ENCODE results near the gene RASA1. TPM values are rescaled to one million over a fixed set of nuclear protein-coding genes. Genes with fewer than 3 reads are reported as not detected.

Gene RASA1
- total and polyA plus RNA-seq, 12 donors = 8.7 to 32.7 (median 24.4) TPM

GRCh38 chr5:87361536-87362213 lies 94.0 kb downstream of the RASA1 start:
- H3K4me3 ChIP-seq = no peak overlapping the region
- no peaks in the 10 kb centered on the region for H3K27me3 ChIP-seq
- H3K4me1 ChIP-seq (replicated peaks in 1 of 2) = peaks cover 0 to 6% of the 10 kb centered on the region in 2 donors
- TF ChIP-seq CTCF (IDR thresholded peaks at IDR 0.05) (no peak), POLR2A (IDR thresholded peaks at IDR 0.05) (no peak)
- intact Hi-C loops (cut with DNase I) = no loop called here
- WGBS, 4 donors = 92 to 100% (median 96%) methylated on average over 1 of the region's 1 CpG
- DNase-seq = no peak
- peaks cover 0 to 3% of the 10 kb centered on the region in 2 donors for H3K36me3 ChIP-seq (replicated peaks in 1 of 2)
- no peaks in the 10 kb centered on the region for H3K9me3 ChIP-seq (replicated peaks in 1 of 3)
- H3K27ac ChIP-seq = no peak overlapping the region

GRCh38 chr5:87367243-87367642 lies 99.6 kb downstream of the RASA1 start:
- no peaks in the 10 kb centered on the region for H3K9me3 ChIP-seq (replicated peaks in 1 of 3)
- no peak for DNase-seq
- H3K27me3 ChIP-seq = no peaks in the 10 kb centered on the region
- intact Hi-C loops (cut with DNase I) = no loop called here
- no peaks in the 10 kb centered on the region for H3K4me1 ChIP-seq (replicated peaks in 1 of 2)
- TF ChIP-seq CTCF (IDR thresholded peaks at IDR 0.05) (no peak), POLR2A (IDR thresholded peaks at IDR 0.05) (no peak)
- H3K4me3 ChIP-seq = no peak overlapping the region
- 90 to 96% (median 94%) methylated on average over 2 of the region's 2 CpGs for WGBS, 4 donors
- H3K36me3 ChIP-seq (replicated peaks in 1 of 2) = peaks cover 0 to 3% of the 10 kb centered on the region in 2 donors
- H3K27ac ChIP-seq = no peak overlapping the region

GRCh38 chr5:87368601-87369000 lies 100.9 kb downstream of the RASA1 start:
- TF ChIP-seq POLR2A (IDR thresholded peaks at IDR 0.05) (no peak), CTCF (IDR thresholded peaks at IDR 0.05) (no peak)
- H3K27me3 ChIP-seq = no peaks in the 10 kb centered on the region
- H3K27ac ChIP-seq = no peak overlapping the region
- 83 to 96% (median 95%) methylated on average over 3 of the region's 3 CpGs for WGBS, 4 donors
- no peak overlapping the region for H3K4me3 ChIP-seq
- H3K36me3 ChIP-seq (replicated peaks in 1 of 2) = no peaks in the 10 kb centered on the region
- H3K4me1 ChIP-seq (replicated peaks in 1 of 2) = no peaks in the 10 kb centered on the region
- intact Hi-C loops (cut with DNase I) = no loop called here
- H3K9me3 ChIP-seq (replicated peaks in 1 of 3) = no peaks in the 10 kb centered on the region
- no peak for DNase-seq

- H3K9me3 ChIP-seq (replicated peaks in 1 of 3) = no peaks in the 10 kb centered on the region
- H3K4me1 ChIP-seq (replicated peaks in 1 of 2) = no peaks in the 10 kb centered on the region
- intact Hi-C loops (cut with DNase I) = no loop called here
- no peak overlapping the region for H3K4me3 ChIP-seq
- no peak for DNase-seq
- H3K27me3 ChIP-seq = no peaks in the 10 kb centered on the region
- TF ChIP-seq CTCF (IDR thresholded peaks at IDR 0.05) (no peak), POLR2A (IDR thresholded peaks at IDR 0.05) (no peak)
- H3K36me3 ChIP-seq (replicated peaks in 1 of 2) = no peaks in the 10 kb centered on the region
- H3K27ac ChIP-seq = no peak overlapping the region
These were observed 101.7 kb downstream of the RASA1 start for GRCh38 chr5:87369431-87369830.
